ENCODE data around the gene CPSF7.

The CPSF7 gene

GRCh38 chr11:61358566-61358965, 71.2 kb downstream of the CPSF7 start:
- H3K4me1 ChIP-seq (ENCODE audit: control insufficient read depth, insufficient read depth, low read depth, low read length), result no peaks in the 10 kb centered on the region
- no peak overlapping the region for H2BK120ac ChIP-seq (ENCODE audit: low read depth, low read length)
- no peaks in the 10 kb centered on the region for H3K27me3 ChIP-seq (ENCODE audit: control insufficient read depth in 1 of 2, insufficient read depth in 1 of 2, low read length in 2 of 2)
- no peak overlapping the region for H4K91ac ChIP-seq (ENCODE audit: low read length)
- peaks cover 29% of the 10 kb centered on the region for H3K79me1 ChIP-seq (replicated peaks; ENCODE audit: low read length, poor library complexity, severe bottlenecking)
- no peak overlapping the region for H2BK5ac ChIP-seq (ENCODE audit: low read depth, low read length, poor library complexity, severe bottlenecking)
- H3K4ac ChIP-seq (ENCODE audit: low read depth in 1 of 2, low read length in 2 of 2), result no peak overlapping the region
- no peak overlapping the region for H3K4me2 ChIP-seq (ENCODE audit: low read length, poor library complexity, severe bottlenecking)
- H3K18ac ChIP-seq (ENCODE audit: low read depth in 1 of 2, low read length in 2 of 2), result no peak overlapping the region
- no peak overlapping the region for H3K4me3 ChIP-seq (ENCODE audit: insufficient read depth in 1 of 2, low read depth in 1 of 2, low read length in 2 of 2)
- H2BK15ac ChIP-seq (ENCODE audit: low read depth, poor library complexity, severe bottlenecking), result no peak overlapping the region
- no peak overlapping the region for H2BK12ac ChIP-seq (ENCODE audit: low read length in 2 of 2)
- H3K36me3 ChIP-seq (ENCODE audit: control insufficient read depth in 1 of 2, insufficient read depth in 2 of 2, low read depth in 1 of 2, low read length in 2 of 2), result peaks cover 9 to 41% of the 10 kb centered on the region in 2 experiments
- H3K9me3 ChIP-seq (ENCODE audit: control insufficient read depth, low read length), result no peaks in the 10 kb centered on the region
- no peak overlapping the region for H3K27ac ChIP-seq (ENCODE audit: low read length, poor library complexity, severe bottlenecking)
- no peak for DNase-seq
- no peak overlapping the region for H2AFZ ChIP-seq (ENCODE audit: low read depth, low read length)
- no peak overlapping the region for H3K23ac ChIP-seq (ENCODE audit: low read length in 2 of 2)
- no peak overlapping the region for H3K9ac ChIP-seq (ENCODE audit: low read length)
- no peak overlapping the region for H4K8ac ChIP-seq (ENCODE audit: low read length)
- 98% methylated on average over 7 of the region's 11 CpGs for WGBS
- H2AK5ac ChIP-seq (ENCODE audit: low read length, severe bottlenecking), result no peak overlapping the region
- no peak overlapping the region for H3K14ac ChIP-seq (ENCODE audit: low read length in 2 of 2)

DNA sequence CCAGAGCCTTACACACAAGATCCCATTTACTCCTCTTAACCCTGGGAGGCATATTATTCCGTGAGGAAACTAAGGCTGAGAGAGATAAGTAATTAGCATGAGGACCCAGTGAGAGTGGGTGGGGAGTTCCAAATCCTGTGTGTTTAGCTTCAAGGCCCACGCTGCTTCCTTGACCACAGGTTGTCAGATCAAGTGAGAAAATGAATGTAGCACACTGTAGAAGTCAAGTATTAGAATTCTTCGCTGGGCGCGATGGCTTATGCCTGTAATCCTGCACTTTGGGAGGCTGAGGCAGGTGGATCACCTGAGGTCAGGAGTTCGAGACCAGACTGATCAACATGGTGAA, 71.9 kb downstream of the CPSF7 start:
- no peak overlapping the region for H2AFZ ChIP-seq (ENCODE audit: low read depth, low read length)
- H3K18ac ChIP-seq (ENCODE audit: low read depth in 1 of 2, low read length in 2 of 2), result no peak overlapping the region
- H3K14ac ChIP-seq (ENCODE audit: low read length in 2 of 2), result no peak overlapping the region
- H4K91ac ChIP-seq (ENCODE audit: low read length), result no peak overlapping the region
- no peak overlapping the region for H3K9ac ChIP-seq (ENCODE audit: low read length)
- peaks cover 16 to 45% of the 10 kb centered on the region in 2 experiments for H3K36me3 ChIP-seq (ENCODE audit: control insufficient read depth in 1 of 2, insufficient read depth in 2 of 2, low read depth in 1 of 2, low read length in 2 of 2)
- no peaks in the 10 kb centered on the region for H3K4me1 ChIP-seq (ENCODE audit: control insufficient read depth, insufficient read depth, low read depth, low read length)
- H4K8ac ChIP-seq (ENCODE audit: low read length), result no peak overlapping the region
- no peak for DNase-seq
- no peak overlapping the region for H3K4ac ChIP-seq (ENCODE audit: low read depth in 1 of 2, low read length in 2 of 2)
- H3K79me1 ChIP-seq (replicated peaks; ENCODE audit: low read length, poor library complexity, severe bottlenecking), result peaks cover 29% of the 10 kb centered on the region
- WGBS, result 98% methylated on average over 6 of the region's 6 CpGs
- H2BK120ac ChIP-seq (ENCODE audit: low read depth, low read length), result no peak overlapping the region
- H3K23ac ChIP-seq (ENCODE audit: low read length in 2 of 2), result no peak overlapping the region
- H2BK12ac ChIP-seq (ENCODE audit: low read length in 2 of 2), result no peak overlapping the region
- no peaks in the 10 kb centered on the region for H3K9me3 ChIP-seq (ENCODE audit: control insufficient read depth, low read length)
- no peak overlapping the region for H3K4me3 ChIP-seq (ENCODE audit: insufficient read depth in 1 of 2, low read depth in 1 of 2, low read length in 2 of 2)
- no peak overlapping the region for H2BK5ac ChIP-seq (ENCODE audit: low read depth, low read length, poor library complexity, severe bottlenecking)
- H2AK5ac ChIP-seq (ENCODE audit: low read length, severe bottlenecking), result no peak overlapping the region
- H2BK15ac ChIP-seq (ENCODE audit: low read depth, poor library complexity, severe bottlenecking), result no peak overlapping the region
- H3K27ac ChIP-seq (ENCODE audit: low read length, poor library complexity, severe bottlenecking), result no peak overlapping the region
- H3K4me2 ChIP-seq (ENCODE audit: low read length, poor library complexity, severe bottlenecking), result no peak overlapping the region
- H3K27me3 ChIP-seq (ENCODE audit: control insufficient read depth in 1 of 2, insufficient read depth in 1 of 2, low read length in 2 of 2), result no peaks in the 10 kb centered on the region

DNA sequence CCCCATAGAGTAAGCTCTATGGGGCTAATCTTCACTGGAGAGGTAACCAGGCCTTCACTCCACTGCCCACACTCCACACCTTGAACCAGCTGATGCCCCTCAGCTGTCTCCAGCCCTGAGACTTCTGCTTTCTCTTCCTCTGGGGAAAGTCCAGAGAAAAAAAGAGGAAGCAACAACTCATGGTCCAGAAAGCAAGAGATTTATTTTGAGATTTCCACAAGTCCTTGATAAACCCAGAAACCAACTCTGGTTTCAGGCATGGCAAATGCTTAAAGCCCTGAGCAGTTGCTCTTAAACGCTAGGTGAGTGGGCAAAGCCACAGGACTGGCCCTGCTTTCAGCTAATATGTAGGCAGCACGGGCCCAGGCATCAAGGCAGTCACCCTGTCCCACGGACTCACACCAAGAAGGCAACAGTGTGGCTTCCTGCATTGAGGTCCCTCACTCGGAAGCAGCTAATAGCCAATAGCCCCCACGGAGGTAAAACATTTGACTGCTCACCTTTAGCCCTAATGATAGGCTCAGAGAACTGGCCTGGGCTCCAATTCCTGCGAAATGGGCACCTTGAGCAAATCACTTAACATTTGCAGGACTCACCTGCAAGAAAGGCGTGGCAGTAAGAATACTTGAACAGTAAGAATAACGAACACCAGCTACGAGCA, 72.4 kb downstream of the CPSF7 start:
- Histone ChIP-seq H3K4me2 (ENCODE audit: low read length, poor library complexity, severe bottlenecking) (no peak overlapping the region), H3K4me3 (ENCODE audit: insufficient read depth in 1 of 2, low read depth in 1 of 2, low read length in 2 of 2) (no peak overlapping the region), H3K27ac (ENCODE audit: low read length, poor library complexity, severe bottlenecking) (no peak overlapping the region), H2AFZ (ENCODE audit: low read depth, low read length) (no peak overlapping the region), H2AK5ac (ENCODE audit: low read length, severe bottlenecking) (no peak overlapping the region), H2BK15ac (ENCODE audit: low read depth, poor library complexity, severe bottlenecking) (no peak overlapping the region), H2BK5ac (ENCODE audit: low read depth, low read length, poor library complexity, severe bottlenecking) (no peak overlapping the region), H3K9me3 (ENCODE audit: control insufficient read depth, low read length) (no peaks in the 10 kb centered on the region), H3K23ac (ENCODE audit: low read length in 2 of 2) (no peak overlapping the region), H3K79me1 (replicated peaks; ENCODE audit: low read length, poor library complexity, severe bottlenecking) (peaks cover 29% of the 10 kb centered on the region), H4K8ac (ENCODE audit: low read length) (no peak overlapping the region), H4K91ac (ENCODE audit: low read length) (no peak overlapping the region), H3K14ac (ENCODE audit: low read length in 2 of 2) (no peak overlapping the region), H3K36me3 (ENCODE audit: control insufficient read depth in 1 of 2, insufficient read depth in 2 of 2, low read depth in 1 of 2, low read length in 2 of 2) (peaks cover 19 to 50% of the 10 kb centered on the region in 2 experiments), H2BK12ac (ENCODE audit: low read length in 2 of 2) (no peak overlapping the region), H3K18ac (ENCODE audit: low read depth in 1 of 2, low read length in 2 of 2) (no peak overlapping the region), H2BK120ac (ENCODE audit: low read depth, low read length) (no peak overlapping the region), H3K4ac (ENCODE audit: low read depth in 1 of 2, low read length in 2 of 2) (no peak overlapping the region), H3K9ac (ENCODE audit: low read length) (no peak overlapping the region), H3K27me3 (ENCODE audit: control insufficient read depth in 1 of 2, insufficient read depth in 1 of 2, low read length in 2 of 2) (no peaks in the 10 kb centered on the region), H3K4me1 (ENCODE audit: control insufficient read depth, insufficient read depth, low read depth, low read length) (no peaks in the 10 kb centered on the region)
- DNase-seq, result no peak
- 96% methylated on average over 9 of the region's 9 CpGs for WGBS

DNA sequence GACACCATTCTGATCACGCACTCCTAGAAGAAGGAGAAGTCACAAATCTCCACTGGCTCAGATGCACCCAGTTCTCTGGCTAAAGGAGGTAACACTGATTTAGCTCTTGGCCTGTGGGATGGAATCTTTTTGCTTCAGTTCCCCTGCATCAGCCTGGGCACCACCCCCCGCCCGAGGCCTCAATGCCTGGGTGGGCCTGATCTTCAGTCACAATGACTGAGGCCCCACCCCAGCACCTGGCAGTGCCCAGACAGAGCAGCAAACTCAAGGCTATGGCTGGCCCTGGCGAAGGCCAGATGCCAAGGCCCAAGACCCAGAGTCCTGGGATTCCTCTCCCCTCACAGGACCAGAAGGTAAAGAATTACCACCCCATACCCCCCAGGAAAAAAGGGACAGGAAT, 73.1 kb downstream of the CPSF7 start:
- no peak overlapping the region for H2BK12ac ChIP-seq (ENCODE audit: low read length in 2 of 2)
- H3K9ac ChIP-seq (ENCODE audit: low read length), result no peak overlapping the region
- no peak overlapping the region for H4K8ac ChIP-seq (ENCODE audit: low read length)
- H3K27ac ChIP-seq (ENCODE audit: low read length, poor library complexity, severe bottlenecking), result no peak overlapping the region
- H3K4me2 ChIP-seq (ENCODE audit: low read length, poor library complexity, severe bottlenecking), result no peak overlapping the region
- no peak overlapping the region for H3K14ac ChIP-seq (ENCODE audit: low read length in 2 of 2)
- H3K36me3 ChIP-seq (ENCODE audit: control insufficient read depth in 1 of 2, insufficient read depth in 2 of 2, low read depth in 1 of 2, low read length in 2 of 2), result peaks cover 25 to 57% of the 10 kb centered on the region in 2 experiments
- H3K9me3 ChIP-seq (ENCODE audit: control insufficient read depth, low read length), result no peaks in the 10 kb centered on the region
- H3K79me1 ChIP-seq (replicated peaks; ENCODE audit: low read length, poor library complexity, severe bottlenecking), result peaks cover 29% of the 10 kb centered on the region
- H2AFZ ChIP-seq (ENCODE audit: low read depth, low read length), result no peak overlapping the region
- H3K18ac ChIP-seq (ENCODE audit: low read depth in 1 of 2, low read length in 2 of 2), result no peak overlapping the region
- no peak overlapping the region for H3K23ac ChIP-seq (ENCODE audit: low read length in 2 of 2)
- no peak overlapping the region for H3K4ac ChIP-seq (ENCODE audit: low read depth in 1 of 2, low read length in 2 of 2)
- H2AK5ac ChIP-seq (ENCODE audit: low read length, severe bottlenecking), result no peak overlapping the region
- no peak overlapping the region for H2BK120ac ChIP-seq (ENCODE audit: low read depth, low read length)
- no peaks in the 10 kb centered on the region for H3K27me3 ChIP-seq (ENCODE audit: control insufficient read depth in 1 of 2, insufficient read depth in 1 of 2, low read length in 2 of 2)
- H3K4me3 ChIP-seq (ENCODE audit: insufficient read depth in 1 of 2, low read depth in 1 of 2, low read length in 2 of 2), result no peak overlapping the region
- DNase-seq, result no peak
- WGBS, result 97% methylated on average over 4 of the region's 4 CpGs
- H2BK5ac ChIP-seq (ENCODE audit: low read depth, low read length, poor library complexity, severe bottlenecking), result no peak overlapping the region
- no peak overlapping the region for H4K91ac ChIP-seq (ENCODE audit: low read length)
- no peak overlapping the region for H2BK15ac ChIP-seq (ENCODE audit: low read depth, poor library complexity, severe bottlenecking)
- no peaks in the 10 kb centered on the region for H3K4me1 ChIP-seq (ENCODE audit: control insufficient read depth, insufficient read depth, low read depth, low read length)

All from mesenchymal stem cell (in vitro differentiated cells and primary cell).